Erythroblast (primary cell): ENCODE measurements around the gene RFNG.

Experiments used
- GATA1 ChIP-seq: IDR thresholded peaks from 2 replicates; pipeline ENCODE4 v1.6.1; 2011; ENCODE audit warnings: low read depth, mild to moderate bottlenecking, control low read depth, low read length, moderate library complexity
- POLR2A ChIP-seq: IDR thresholded peaks from 2 replicates; pipeline ENCODE4 v1.6.1; 2011; ENCODE audit warnings: mild to moderate bottlenecking, low read length

- TF ChIP-seq POLR2A (no peak), GATA1 (no peak)
Measured at GRCh38 chr17:82028966-82029365, 22.6 kb downstream of the RFNG start.
